ENCODE data around the gene NXPE1.

The NXPE1 gene

GRCh38 chr11:114595571-114595970, 35.9 kb upstream of the NXPE1 start, which contains the start of gene NXPE4:
Gene NXPE4, minus strand, starts transcription at chr11:114595786. Its CDS starts 1,027 bp downstream, at chr11:114594759.
- Mint-ChIP-seq H3K27me3 (ENCODE audit: low read depth) (peaks cover 3% of the 10 kb centered on the region), H3K9me3 (no peaks in the 10 kb centered on the region), H3K4me3 (no peak within 1 kb of the TSS), H3K36me3 (ENCODE audit: low read depth) (no peaks in the 10 kb centered on the region), H3K27ac (no peak within 1 kb of the TSS), H3K4me1 (no peaks in the 10 kb centered on the region)
- TF ChIP-seq, protein P1, sequence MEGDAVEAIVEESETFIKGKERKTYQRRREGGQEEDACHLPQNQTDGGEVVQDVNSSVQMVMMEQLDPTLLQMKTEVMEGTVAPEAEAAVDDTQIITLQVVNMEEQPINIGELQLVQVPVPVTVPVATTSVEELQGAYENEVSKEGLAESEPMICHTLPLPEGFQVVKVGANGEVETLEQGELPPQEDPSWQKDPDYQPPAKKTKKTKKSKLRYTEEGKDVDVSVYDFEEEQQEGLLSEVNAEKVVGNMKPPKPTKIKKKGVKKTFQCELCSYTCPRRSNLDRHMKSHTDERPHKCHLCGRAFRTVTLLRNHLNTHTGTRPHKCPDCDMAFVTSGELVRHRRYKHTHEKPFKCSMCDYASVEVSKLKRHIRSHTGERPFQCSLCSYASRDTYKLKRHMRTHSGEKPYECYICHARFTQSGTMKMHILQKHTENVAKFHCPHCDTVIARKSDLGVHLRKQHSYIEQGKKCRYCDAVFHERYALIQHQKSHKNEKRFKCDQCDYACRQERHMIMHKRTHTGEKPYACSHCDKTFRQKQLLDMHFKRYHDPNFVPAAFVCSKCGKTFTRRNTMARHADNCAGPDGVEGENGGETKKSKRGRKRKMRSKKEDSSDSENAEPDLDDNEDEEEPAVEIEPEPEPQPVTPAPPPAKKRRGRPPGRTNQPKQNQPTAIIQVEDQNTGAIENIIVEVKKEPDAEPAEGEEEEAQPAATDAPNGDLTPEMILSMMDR (IDR thresholded peaks at IDR 0.05; ENCODE audit: unreplicated experiment in 3 of 3): no peak

DNA sequence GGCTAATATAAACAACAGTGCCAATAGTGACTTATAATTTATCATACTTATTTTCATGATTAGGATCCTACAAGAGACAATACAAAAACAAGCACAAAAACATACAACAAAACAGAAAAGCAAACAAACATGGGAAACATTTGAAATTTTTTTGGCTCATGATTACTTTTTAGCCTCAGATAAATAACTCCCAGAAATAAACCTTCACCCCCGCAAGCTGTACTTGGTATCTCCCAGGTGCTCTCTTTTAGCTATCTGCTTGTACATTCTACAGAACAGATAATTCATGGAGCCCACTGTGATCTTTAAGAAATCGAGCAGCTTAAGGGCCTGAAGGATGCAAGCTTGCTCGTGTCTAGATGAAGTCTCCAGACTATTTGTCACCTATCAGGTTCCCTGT, 35.0 kb upstream of the NXPE1 start:
- Mint-ChIP-seq H3K27ac (no peak overlapping the region), H3K27me3 (ENCODE audit: low read depth) (peaks cover 3% of the 10 kb centered on the region), H3K4me1 (no peaks in the 10 kb centered on the region), H3K36me3 (ENCODE audit: low read depth) (no peaks in the 10 kb centered on the region), H3K4me3 (no peak overlapping the region), H3K9me3 (no peaks in the 10 kb centered on the region)
- TF ChIP-seq, protein P1 (IDR thresholded peaks at IDR 0.05; ENCODE audit: unreplicated experiment in 3 of 3): no peak

DNA sequence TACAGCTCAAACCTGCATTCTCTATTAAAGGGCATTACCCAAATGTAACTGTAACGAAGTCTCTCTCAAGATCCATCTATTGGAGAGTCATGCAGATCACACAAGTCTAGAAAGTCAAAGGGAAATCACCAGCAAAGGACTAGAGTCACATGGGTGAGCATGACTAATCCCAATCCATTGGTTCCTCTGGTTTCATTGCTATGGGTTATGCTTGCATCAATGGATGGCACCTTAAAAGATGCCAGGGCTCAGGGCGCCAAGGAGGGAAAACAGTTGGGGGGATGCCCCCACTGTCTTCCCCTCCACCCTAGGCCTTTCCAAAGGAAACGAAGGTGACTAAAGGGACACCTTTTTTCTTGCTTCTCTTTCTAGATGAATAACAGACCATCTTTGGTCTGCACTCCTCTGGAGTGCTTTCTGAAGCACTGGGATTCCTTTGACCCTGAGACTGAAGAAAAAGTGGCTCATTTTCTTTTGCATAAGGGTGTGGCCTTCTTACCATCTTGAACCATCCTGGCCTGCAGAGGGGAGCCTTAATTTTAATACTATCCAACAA, 27.8 kb upstream of the NXPE1 start:
- Mint-ChIP-seq H3K4me3 (no peak overlapping the region), H3K27ac (no peak overlapping the region), H3K4me1 (no peaks in the 10 kb centered on the region), H3K36me3 (ENCODE audit: low read depth) (peaks cover 4% of the 10 kb centered on the region), H3K9me3 (peaks cover 46% of the 10 kb centered on the region), H3K27me3 (ENCODE audit: low read depth) (peaks cover 3% of the 10 kb centered on the region)
- TF ChIP-seq, protein P1 (IDR thresholded peaks at IDR 0.05; ENCODE audit: unreplicated experiment in 3 of 3): no peak

- TF ChIP-seq, protein P1 (IDR thresholded peaks at IDR 0.05; ENCODE audit: unreplicated experiment in 3 of 3): no peak
Measured at GRCh38 chr11:114586797-114587196, 27.1 kb upstream of the NXPE1 start.

GRCh38 chr11:114571712-114572111, 12.0 kb upstream of the NXPE1 start:
- TF ChIP-seq, protein P1 (IDR thresholded peaks at IDR 0.05; ENCODE audit: unreplicated experiment in 3 of 3): no peak
- H3K4me1 Mint-ChIP-seq: no peaks in the 10 kb centered on the region
- no peaks in the 10 kb centered on the region for H3K27me3 Mint-ChIP-seq (ENCODE audit: low read depth)
- no peaks in the 10 kb centered on the region for H3K36me3 Mint-ChIP-seq (ENCODE audit: low read depth)
- H3K9me3 Mint-ChIP-seq: peaks cover 20% of the 10 kb centered on the region
- no peak overlapping the region for H3K27ac Mint-ChIP-seq
- H3K4me3 Mint-ChIP-seq: no peak overlapping the region

More at GRCh38 chr11:114586797-114587196, 27.1 kb upstream of the NXPE1 start:
- Mint-ChIP-seq H3K27me3 (ENCODE audit: low read depth) (peaks cover under 1% of the 10 kb centered on the region), H3K4me3 (no peak overlapping the region), H3K9me3 (peaks cover 46% of the 10 kb centered on the region), H3K36me3 (ENCODE audit: low read depth) (peaks cover 4% of the 10 kb centered on the region), H3K27ac (no peak overlapping the region), H3K4me1 (no peaks in the 10 kb centered on the region)

DNA sequence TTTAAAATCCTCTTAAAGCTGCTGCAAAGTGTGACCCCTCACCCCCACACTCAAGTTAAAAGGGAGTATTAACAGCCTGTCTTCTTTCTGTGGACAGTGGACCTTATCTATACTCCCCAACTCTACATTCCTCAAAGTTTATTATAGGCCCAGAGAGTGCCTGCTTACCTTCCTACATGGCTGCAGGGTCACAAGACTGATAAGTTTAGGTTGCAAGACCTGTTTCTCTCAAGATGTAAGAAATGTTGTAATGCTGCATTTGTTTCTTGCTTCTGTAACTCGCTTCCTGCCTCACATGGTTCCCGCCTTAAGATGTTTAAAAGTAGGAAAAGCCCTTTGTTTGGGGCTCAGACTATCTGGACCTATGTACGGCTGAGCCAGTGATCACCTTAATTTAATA, 10.1 kb upstream of the NXPE1 start:
- Mint-ChIP-seq H3K4me1 (no peaks in the 10 kb centered on the region), H3K27ac (no peak overlapping the region), H3K4me3 (no peak overlapping the region), H3K36me3 (ENCODE audit: low read depth) (no peaks in the 10 kb centered on the region), H3K27me3 (ENCODE audit: low read depth) (no peaks in the 10 kb centered on the region), H3K9me3 (peaks cover 12% of the 10 kb centered on the region)
- TF ChIP-seq, protein P1 (IDR thresholded peaks at IDR 0.05; ENCODE audit: unreplicated experiment in 3 of 3): no peak
